ENCODE data around the gene ERCC6L2. TPM values are rescaled to one million over a fixed set of nuclear protein-coding genes. Genes with fewer than 3 reads are reported as not detected.

Gene ERCC6L2
- total and polyA plus RNA-seq, 10 of the 15 experiments (the other 5 are each of a cell fraction or from before 2014, with no cell fraction given), result 8.1 to 45.0 (median 22.6) TPM

GRCh38 chr9:95874989-95875304 is 544 bp upstream of the ERCC6L2 start:
- ChIA-PET SMC1A (ENCODE audit: uncharacterized antibody, unreplicated experiment) (interaction anchor here (0.6 to 2.1 kb wide), 7 partner anchors 9 to 263 kb away, joined by 3 to 6 read pairs (median 3); no protein-coding TSS in a partner anchor), POLR2A (interaction anchor here (0.7 to 1.3 kb wide), 3 partner anchors 11 to 16 kb away, joined by 3 to 4 read pairs (median 3); no protein-coding TSS in a partner anchor), CTCF (interaction anchor here (0.7 to 1.7 kb wide), 4 partner anchors 9 to 148 kb away, joined by 3 to 5 read pairs (median 4); no protein-coding TSS in a partner anchor), RAD21 (ENCODE audit: unreplicated experiment) (interaction anchor here (0.6 to 0.9 kb wide), 3 partner anchors 20 to 262 kb away, joined by 3 read pairs; no protein-coding TSS in a partner anchor)
- Histone ChIP-seq H3K27me3 (replicated peaks in 1 of 2; ENCODE audit: control insufficient read depth in 2 of 2, insufficient read depth in 2 of 2, low read length in 1 of 2) (no peaks in the 10 kb centered on the region), H3K4me2 (ENCODE audit: control insufficient read depth, insufficient read depth) (no peak overlapping the region; the same call in none of the 2 replicates), H3K4me3 (no peak overlapping the region; the same call in 1 of the 2 replicates), H3K9ac (ENCODE audit: control insufficient read depth, insufficient read depth, low read length) (no peak overlapping the region), H3K4me1 (ENCODE audit: control insufficient read depth, insufficient read depth, low read length) (peaks cover 3% of the 10 kb centered on the region), H3K36me3 (ENCODE audit: control insufficient read depth in 2 of 2, insufficient read depth in 2 of 2, low read length in 1 of 2) (no peaks in the 10 kb centered on the region), H2AFZ (ENCODE audit: control insufficient read depth, low read depth, low read length) (peak overlapping the region; percentile 98; the same call in 1 of the 2 replicates), H3K79me2 (ENCODE audit: control insufficient read depth, insufficient read depth, low read length) (peaks cover 21% of the 10 kb centered on the region), H3K27ac (ENCODE audit: control insufficient read depth, insufficient read depth) (no peak overlapping the region), H4K20me1 (ENCODE audit: control insufficient read depth, insufficient read depth) (no peaks in the 10 kb centered on the region), H3K9me3 (replicated peaks; ENCODE audit: control insufficient read depth, insufficient read depth, low read length) (no peaks in the 10 kb centered on the region)
- FAIRE-seq (no peak), ATAC-seq (peak; percentile 48), DNase-seq (ENCODE audit: low read depth, low spot score) (no peak)
- in situ Hi-C loops (cut with MboI) (loop anchor here (10.0 kb wide), 1 partner anchor 370 kb away; no protein-coding TSS in a partner anchor), intact Hi-C loops (cut with micrococcal nuclease; ENCODE audit: unreplicated experiment) (loop anchor here (2.0 to 5.0 kb wide), 2 partner anchors 16 to 368 kb away; no protein-coding TSS in a partner anchor)
- under 1% methylated on average over 20 of the region's 20 CpGs for WGBS (ENCODE audit: insufficient coverage, insufficient replicate concordance, low lambda C conversion rate, missing lambda C conversion rate)
- TSS peak; percentile 83 for BruUV-seq (replicated peaks)
- TF ChIP-seq PKNOX1 (IDR thresholded peaks at IDR 0.05) (no peak), PBX3 (IDR thresholded peaks at IDR 0.05; ENCODE audit: insufficient replicate concordance, low read depth, low read length) (no peak), KAT2A (conservative IDR thresholded peaks at IDR 0.05; ENCODE audit: control insufficient read depth, low read depth, low read length) (no peak), CHD1 (IDR thresholded peaks at IDR 0.05; ENCODE audit: low read depth, low read length) (0 out of 2 replicates have a peak, but pooled peaks have one; percentile 47), TBL1XR1 (IDR thresholded peaks at IDR 0.05; ENCODE audit: low read depth, low read length) (no peak), ELK1 (IDR thresholded peaks at IDR 0.05; ENCODE audit: low read depth, low read length) (no peak), CEBPZ (IDR thresholded peaks at IDR 0.05; ENCODE audit: low read depth, low read length) (no peak), SRF (IDR thresholded peaks at IDR 0.05; ENCODE audit: low read depth in 2 of 2, low read length in 2 of 2) (no peak), CEBPB (IDR thresholded peaks at IDR 0.05; ENCODE audit: borderline replicate concordance in 1 of 2, low read depth in 2 of 2, low read length in 2 of 2) (no peak), CREM (IDR thresholded peaks at IDR 0.05; ENCODE audit: low read depth) (0 out of 2 replicates have a peak, but pooled peaks have one; percentile 32), BMI1 (IDR thresholded peaks at IDR 0.05; ENCODE audit: borderline replicate concordance) (no peak), RUNX3 (IDR thresholded peaks at IDR 0.05; ENCODE audit: low read length) (no peak), YY1 (IDR thresholded peaks at IDR 0.05; ENCODE audit: low read depth, low read length) (no peak), POLR2AphosphoS5 (IDR thresholded peaks at IDR 0.05; ENCODE audit: low read length) (no peak), GATAD2B (conservative IDR thresholded peaks at IDR 0.05; ENCODE audit: low read depth) (no peak), ATF2 (IDR thresholded peaks at IDR 0.05; ENCODE audit: low read length) (no peak)

All from GM12878 (cell line).